DMS153 (cell line): ENCODE measurements around the gene PCBP4.
"Not testable (repeated sequence)": the region's sequence is repeated elsewhere in the genome, so short reads cannot be mapped to it uniquely, and the experiment has no call there.

Experiments
- DNase-seq: peaks from one replicate; lab custom pipeline; 2025; lab: John Stamatoyannopoulos, UW

Gene PCBP4

GRCh38 chr3:51938780-51939425, 28.4 kb downstream of the PCBP4 start:
- no peak for DNase-seq

- DNase-seq: no peak
These were observed 29.4 kb downstream of the PCBP4 start for GRCh38 chr3:51937611-51938450.

- no peak for DNase-seq
These were observed 30.2 kb downstream of the PCBP4 start for GRCh38 chr3:51937014-51937413.

- no peak for DNase-seq
These were observed 31.1 kb downstream of the PCBP4 start for GRCh38 chr3:51935886-51936755.

- no peak for DNase-seq
These were observed 32.0 kb downstream of the PCBP4 start for GRCh38 chr3:51934991-51935885.

GRCh38 chr3:51934139-51934850, 33.0 kb downstream of the PCBP4 start:
- no peak for DNase-seq

GRCh38 chr3:51933471-51934138, 33.6 kb downstream of the PCBP4 start:
- DNase-seq: no peak

- DNase-seq: no peak
These were observed 34.5 kb downstream of the PCBP4 start for GRCh38 chr3:51932471-51933370.

GRCh38 chr3:51931756-51932155, 35.5 kb downstream of the PCBP4 start:
- no peak for DNase-seq

GRCh38 chr3:51930439-51930838, 36.8 kb downstream of the PCBP4 start:
- DNase-seq: no peak

GRCh38 chr3:51929420-51930003, 37.7 kb downstream of the PCBP4 start:
- DNase-seq: no peak

GRCh38 chr3:51928981-51929380, 38.3 kb downstream of the PCBP4 start:
- not testable (repeated sequence) for DNase-seq

GRCh38 chr3:51928438-51928837, 38.8 kb downstream of the PCBP4 start:
- DNase-seq: no peak

GRCh38 chr3:51927061-51927977, 39.9 kb downstream of the PCBP4 start:
- no peak for DNase-seq

GRCh38 chr3:51921081-51921578, 46.1 kb downstream of the PCBP4 start:
- no peak for DNase-seq

GRCh38 chr3:51916418-51916817, 50.8 kb downstream of the PCBP4 start:
- no peak for DNase-seq

- no peak for DNase-seq
These were observed 59.2 kb downstream of the PCBP4 start for GRCh38 chr3:51908026-51908425.
